Right renal cortex interstitium (tissue), 3 donors: ENCODE measurements around the gene CERS5. TPM values are rescaled to one million over a fixed set of nuclear protein-coding genes. Genes with fewer than 3 reads are reported as not detected.

Experiments used
- DNase-seq, 3 donors: peaks; one replicate each; pipeline ENCODE4 v3.0.0-alpha.2; 2013; ENCODE audit warnings: low read depth in 3 of 3, low spot score in 2 of 3
- polyA plus RNA-seq, 3 donors: library from polyadenylated mRNA; unstranded; fragments of 120-200 nt; gene quantifications; one replicate each; pipeline ENCODE4 v1.2.1, GENCODE V29; 2013; ENCODE audit not compliant: insufficient read length in 3 of 3

CERS5 gene
- polyA plus RNA-seq, 3 donors = 84.5 to 87.9 (median 86.1) TPM

- no peak for DNase-seq
These were observed 24.2 kb downstream of the CERS5 start for GRCh38 chr12:50142993-50143392.

- DNase-seq = no peak
These were observed 34.5 kb downstream of the CERS5 start for GRCh38 chr12:50132505-50133135.

GRCh38 chr12:50129290-50129689 lies 37.9 kb downstream of the CERS5 start:
- no peak for DNase-seq

GRCh38 chr12:50127546-50127945 lies 39.6 kb downstream of the CERS5 start:
- DNase-seq = no peak

GRCh38 chr12:50123203-50123602 lies 44.0 kb downstream of the CERS5 start:
- no peak for DNase-seq

GRCh38 chr12:50121641-50122040 lies 45.5 kb downstream of the CERS5 start:
- no peak for DNase-seq

- no peak for DNase-seq
These were observed 46.2 kb downstream of the CERS5 start for GRCh38 chr12:50120953-50121352.

GRCh38 chr12:50120521-50120920 lies 46.6 kb downstream of the CERS5 start:
- DNase-seq = no peak

- DNase-seq = no peak
These were observed 47.8 kb downstream of the CERS5 start for GRCh38 chr12:50119387-50119786.

GRCh38 chr12:50117057-50117622 lies 50.0 kb downstream of the CERS5 start:
- DNase-seq = no peak

- no peak for DNase-seq
These were observed 54.5 kb downstream of the CERS5 start for GRCh38 chr12:50112456-50113218.

- peak; percentile 98 to 99 (median 98) for DNase-seq
These were observed 55.3 kb downstream of the CERS5 start, which contains the start of gene COX14 for GRCh38 chr12:50111693-50112455. COX14 (plus strand) TSS chr12:50112236; CDS start chr12:50120044, 7,808 bp downstream.

GRCh38 chr12:50111395-50111692 lies 55.8 kb downstream of the CERS5 start:
- DNase-seq = no peak

GRCh38 chr12:50110762-50111351 lies 56.3 kb downstream of the CERS5 start:
- peak in 2 of 3 donors; percentile 38 to 73 for DNase-seq

- DNase-seq = no peak
These were observed 56.9 kb downstream of the CERS5 start for GRCh38 chr12:50110127-50110761.

GRCh38 chr12:50109319-50109718 lies 57.9 kb downstream of the CERS5 start:
- DNase-seq = no peak

GRCh38 chr12:50107416-50108268 lies 59.5 kb downstream of the CERS5 start:
- no peak for DNase-seq

GRCh38 chr12:50106907-50107306 lies 60.3 kb downstream of the CERS5 start:
- DNase-seq = no peak

- DNase-seq = no peak
These were observed 61.2 kb downstream of the CERS5 start for GRCh38 chr12:50105913-50106450.
